GDM1 (cell line): ENCODE data around the gene MACROD2.

Experiments
- DNase-seq: peaks from one replicate; lab custom pipeline; 2025; lab: John Stamatoyannopoulos, UW

Gene MACROD2

DNA sequence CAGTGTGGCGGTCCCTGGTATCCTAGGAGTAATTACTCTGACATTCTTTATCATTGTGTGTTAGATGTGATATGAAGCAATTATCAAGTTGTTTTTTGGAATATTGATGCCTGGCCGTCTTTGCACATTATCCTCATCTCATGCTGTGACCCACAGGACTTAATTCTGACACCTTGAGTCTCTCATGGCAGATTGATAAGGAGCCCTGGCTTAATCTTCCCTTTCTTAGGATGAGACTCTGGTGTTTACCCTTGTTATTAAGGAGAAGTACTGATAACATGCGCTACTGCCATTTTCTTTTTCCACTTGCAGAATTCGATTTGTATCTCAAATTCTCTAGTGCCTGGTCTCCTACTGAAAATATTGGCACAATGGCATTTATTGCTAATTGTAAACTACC lies 1597.8 kb downstream of the MACROD2 start:
- DNase-seq, result no peak

DNA sequence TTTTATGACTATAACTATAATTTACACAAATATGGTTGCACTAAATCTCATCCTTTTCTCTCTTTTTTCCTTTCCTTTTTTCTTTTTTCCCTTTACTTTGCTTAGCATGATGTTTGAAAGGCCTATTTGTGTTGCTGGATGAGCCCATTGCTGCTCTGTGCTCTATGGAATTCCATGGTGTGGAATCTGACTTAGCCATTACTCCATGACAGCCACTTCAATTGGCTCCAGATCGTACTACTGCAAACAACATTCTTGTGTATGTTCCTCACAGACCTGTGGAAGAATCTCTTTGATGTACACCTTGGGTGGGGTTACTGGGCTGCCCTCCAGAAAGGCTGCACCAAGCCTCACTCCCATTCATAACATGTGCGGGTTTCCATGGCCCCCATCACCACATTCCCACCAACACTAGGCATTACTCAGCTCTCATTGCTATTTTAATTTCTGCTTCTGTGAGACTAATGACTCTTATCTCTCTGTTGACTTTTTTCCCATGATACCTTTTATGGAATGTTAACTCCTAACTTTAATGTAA lies 1598.9 kb downstream of the MACROD2 start:
- no peak for DNase-seq

DNA sequence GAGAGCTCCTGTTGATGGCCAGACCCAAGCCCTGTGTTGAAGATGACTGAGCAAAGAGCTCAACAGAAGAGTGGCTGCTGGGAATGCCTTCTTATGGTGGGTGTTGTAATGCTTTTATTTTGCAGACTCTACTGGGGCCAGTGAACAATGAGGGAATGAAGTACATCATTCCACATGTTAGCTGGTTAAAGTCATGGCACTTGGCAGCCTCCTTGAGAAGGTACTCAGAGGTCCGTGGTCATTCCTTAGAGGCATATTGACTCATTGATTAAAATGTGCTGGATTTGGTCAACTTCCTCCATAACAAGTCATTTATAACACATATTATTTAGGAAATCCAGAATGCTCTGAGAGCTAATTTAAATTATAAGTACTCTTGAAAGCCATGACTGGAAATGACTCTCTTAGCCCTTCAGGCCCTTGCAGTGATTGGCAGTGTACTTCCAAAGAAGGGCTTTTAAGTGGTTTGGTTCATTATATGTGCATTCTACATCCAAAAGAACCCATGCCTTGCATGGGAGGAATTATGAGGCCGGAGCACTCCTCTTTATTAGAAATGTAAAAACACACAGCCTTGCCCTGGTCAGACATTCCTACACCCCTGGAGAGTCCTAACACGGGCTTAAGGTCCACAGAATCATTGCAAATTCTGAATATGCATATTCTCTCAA lies 1601.0 kb downstream of the MACROD2 start:
- no peak for DNase-seq

DNA sequence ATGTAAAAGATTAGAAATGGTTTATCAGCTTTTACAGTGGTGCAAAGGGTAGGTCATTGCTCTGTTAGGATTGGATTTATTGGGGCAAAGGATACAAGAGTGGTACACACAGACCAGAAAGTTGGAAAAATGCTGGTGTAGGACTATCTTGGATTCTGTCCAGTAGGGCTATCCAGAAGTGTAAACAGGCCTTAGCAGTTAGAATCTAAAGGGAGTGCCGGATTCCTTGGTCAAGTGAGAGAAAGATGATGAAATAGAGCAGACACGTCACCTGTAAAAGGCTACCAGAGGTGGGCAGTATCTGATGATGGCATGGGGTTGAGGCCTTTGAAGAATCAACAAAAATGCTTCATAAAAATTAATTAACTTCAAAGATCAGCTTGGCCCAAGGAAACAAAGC lies 1602.0 kb downstream of the MACROD2 start:
- no peak for DNase-seq

DNA sequence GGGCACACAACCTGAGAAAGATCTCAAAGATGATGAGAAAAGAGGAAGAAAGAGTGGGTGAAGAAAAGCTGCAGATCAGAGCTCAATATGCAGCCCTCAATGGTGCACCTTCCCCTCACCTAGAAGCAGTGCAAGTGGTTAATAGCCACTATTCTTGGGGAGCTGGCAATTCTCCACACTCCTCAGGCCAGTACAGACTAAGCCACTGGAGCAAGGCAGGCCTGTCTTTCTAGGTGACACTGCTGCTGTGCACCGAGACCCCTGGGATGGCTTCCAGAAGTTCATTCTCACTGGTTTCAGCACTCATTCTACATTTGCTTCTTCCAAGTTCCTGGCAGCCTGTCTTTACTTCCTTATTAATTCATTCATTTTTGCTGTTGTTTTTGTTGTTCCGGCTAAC lies 1604.6 kb downstream of the MACROD2 start:
- DNase-seq, result no peak

DNA sequence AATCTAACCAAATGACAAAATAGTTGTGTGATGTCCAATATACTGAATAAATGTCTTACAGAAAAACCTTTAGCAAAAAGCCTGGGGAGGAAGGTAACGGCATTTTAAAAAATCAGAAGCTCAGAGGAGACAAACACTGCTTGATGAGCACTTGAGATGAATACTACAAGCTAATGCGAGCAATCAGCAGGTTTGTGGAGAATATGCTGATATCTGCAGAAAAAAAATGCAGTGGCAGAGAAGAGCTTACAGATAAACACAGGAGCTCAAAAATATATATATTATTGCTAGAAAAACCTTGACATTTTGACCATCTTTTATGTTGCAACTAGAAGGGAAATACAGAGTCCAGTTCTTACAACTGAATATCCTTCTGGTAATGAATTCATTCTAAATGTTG lies 1605.2 kb downstream of the MACROD2 start:
- no peak for DNase-seq

DNA sequence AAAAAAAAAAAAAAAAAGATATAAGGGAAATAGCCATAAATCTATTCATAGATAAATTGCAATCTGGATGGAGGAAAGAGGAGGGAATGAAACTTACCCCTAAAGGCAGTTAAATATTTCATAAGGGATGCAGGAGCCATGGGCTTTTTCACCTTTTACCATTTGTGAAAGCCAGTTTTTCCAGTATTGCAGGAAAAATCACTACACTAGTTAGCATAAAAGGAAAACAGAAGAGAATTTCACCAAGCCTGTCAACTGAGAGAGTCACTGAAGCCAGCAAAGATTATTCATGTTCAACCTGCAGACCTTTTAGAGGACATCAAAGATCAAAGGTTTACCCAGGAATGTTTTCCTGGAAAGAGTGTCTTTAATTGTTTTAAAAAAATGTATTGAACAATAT lies 1608.2 kb downstream of the MACROD2 start:
- no peak for DNase-seq

DNA sequence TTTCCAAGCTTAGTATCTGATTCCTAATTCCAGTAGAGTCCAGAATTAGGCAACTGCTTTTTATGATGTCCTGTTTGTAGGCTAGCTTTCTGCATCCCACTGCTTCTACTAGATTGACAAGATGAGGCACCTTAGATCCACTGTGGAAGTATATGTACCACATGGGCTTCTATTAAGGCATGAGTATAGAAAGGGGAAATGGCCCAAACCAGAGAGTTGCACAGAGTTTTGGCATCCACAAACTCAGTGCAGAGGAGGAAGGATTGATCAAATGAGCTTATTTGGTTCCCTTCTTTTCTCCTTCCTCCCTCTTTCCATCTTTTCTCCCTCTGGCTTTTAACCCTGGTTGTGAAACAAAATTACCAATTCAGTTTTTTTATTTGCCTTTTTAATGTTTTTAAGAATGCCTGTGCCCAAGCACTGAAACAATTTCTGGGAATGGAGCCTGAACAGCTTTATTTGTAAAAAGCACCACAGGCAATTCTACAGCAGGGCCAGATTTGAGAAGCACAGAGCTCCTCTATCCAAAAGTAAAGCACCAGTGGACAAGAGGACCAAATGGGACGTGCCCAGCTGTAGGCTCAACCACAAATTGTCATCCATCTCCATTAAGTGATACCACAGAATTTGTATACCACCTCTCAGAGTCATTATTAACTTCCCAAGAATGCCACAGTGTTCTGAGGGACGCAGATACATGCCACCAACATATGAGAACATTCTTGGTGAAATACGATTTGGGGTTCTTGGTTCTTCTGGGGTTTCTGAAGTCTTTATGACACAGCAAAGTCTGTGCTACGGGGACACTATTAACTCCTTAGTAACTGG lies 1608.9 kb downstream of the MACROD2 start:
- no peak for DNase-seq

DNA sequence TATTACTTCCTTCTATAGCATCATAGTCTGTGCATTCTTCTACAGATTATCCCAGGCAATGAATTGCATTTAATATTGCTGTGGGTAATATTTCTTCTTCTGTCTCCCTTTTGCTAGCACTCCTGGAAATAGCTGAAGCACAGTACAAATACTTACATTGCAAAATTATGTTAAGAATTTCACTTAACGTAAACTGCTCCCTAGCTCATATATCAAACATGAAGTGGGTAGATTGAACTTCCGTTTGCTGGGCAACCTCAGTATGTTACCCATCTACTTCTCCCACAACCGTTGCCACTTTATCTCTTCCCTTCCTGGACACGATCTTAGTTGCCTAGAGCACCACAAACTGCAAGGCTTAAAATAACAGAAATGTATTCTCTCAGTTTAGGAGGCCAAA lies 1614.6 kb downstream of the MACROD2 start:
- DNase-seq, result no peak

DNA sequence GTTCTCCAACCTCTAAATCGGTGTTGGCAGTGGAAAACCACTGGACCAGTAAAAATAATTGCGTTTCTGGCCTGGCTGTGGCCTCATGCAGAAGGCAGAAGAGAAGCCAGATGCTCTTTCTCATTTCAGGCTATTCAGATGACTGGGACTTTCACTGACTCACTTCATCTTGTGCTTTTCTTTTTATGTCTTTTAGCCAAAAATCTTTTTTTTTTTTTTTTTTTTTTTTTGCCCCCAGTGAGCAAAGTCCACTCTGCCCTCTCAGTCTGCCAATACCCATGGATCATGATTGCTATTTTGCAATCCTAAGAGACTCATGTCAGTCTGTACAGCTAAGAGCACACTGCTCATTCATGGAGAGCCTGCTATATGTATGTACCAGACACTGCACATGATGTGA lies 1615.5 kb downstream of the MACROD2 start:
- DNase-seq, result no peak

DNA sequence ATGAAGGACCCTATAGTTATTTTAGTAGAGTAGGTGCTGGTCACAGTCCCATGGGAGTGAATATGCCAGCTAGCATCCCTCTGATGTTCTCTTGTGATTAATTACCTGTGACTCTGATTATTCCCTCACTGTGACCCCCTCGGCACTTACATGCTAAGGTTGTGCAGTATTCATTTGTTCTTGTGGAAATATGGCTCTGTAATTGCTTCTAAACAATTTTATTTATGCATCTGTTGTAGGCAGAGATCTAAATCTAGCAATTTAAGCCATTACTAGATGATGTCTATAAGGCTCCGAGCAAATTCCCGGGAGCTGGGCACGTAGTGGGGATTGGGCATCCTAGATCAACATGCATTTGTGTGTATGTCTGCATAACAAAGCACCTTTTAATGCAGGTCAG lies 1616.2 kb downstream of the MACROD2 start:
- DNase-seq, result no peak

DNA sequence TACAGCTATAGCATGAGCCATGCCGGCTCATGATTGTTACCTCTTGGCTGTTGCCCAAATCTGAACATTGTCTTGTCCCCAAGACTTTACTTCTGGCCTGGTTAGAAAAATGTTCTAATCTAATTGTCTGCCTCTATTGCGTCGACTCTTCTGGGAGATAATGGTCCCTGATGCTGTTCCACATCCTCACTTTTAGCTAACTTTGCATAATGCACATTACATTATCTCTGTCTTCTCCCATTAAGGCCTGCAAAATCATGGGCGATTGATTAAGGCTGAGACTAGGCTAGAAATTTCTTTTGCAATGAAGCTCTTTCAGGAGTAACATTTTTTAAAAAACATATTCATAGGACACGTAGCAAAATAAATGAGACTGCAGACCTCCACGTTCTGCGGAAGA lies 1616.9 kb downstream of the MACROD2 start:
- DNase-seq, result no peak

DNA sequence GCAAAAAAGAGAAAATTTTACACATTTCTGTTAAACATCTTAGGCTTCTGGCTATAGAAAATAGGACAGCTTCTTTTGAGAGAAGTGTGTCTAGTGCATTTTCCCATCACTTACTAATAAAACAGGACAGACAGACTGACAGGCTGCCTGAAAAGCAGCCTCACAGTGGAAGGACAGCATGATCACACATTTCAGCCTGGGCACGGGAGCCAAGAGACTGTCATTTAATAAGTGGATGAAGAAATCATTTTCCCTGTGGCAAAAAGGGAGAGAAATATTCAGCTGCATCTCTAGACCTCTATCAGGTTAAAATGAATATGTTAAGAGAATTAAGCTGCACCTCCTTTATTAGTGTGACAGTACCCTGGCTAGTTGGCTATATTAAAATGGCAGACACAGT lies 1617.5 kb downstream of the MACROD2 start:
- no peak for DNase-seq

DNA sequence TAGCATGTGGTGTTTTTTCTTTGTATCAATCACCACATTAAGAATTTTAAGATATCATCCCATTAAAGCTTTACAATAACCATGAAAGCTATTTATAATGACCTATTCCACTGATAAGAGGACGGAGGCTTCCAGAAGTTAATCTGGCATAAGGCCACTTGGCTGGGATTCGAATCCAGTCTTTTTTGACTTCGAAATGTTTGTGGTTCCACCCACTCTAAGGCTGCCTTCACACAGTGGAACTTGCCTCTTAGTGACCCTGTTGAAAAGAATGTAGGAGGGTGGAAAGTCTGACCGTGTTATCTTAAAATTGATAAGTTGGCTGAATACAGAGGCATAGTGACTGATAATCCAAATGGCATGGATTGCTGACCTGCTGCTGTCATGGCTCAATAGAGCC lies 1618.2 kb downstream of the MACROD2 start:
- no peak for DNase-seq

DNA sequence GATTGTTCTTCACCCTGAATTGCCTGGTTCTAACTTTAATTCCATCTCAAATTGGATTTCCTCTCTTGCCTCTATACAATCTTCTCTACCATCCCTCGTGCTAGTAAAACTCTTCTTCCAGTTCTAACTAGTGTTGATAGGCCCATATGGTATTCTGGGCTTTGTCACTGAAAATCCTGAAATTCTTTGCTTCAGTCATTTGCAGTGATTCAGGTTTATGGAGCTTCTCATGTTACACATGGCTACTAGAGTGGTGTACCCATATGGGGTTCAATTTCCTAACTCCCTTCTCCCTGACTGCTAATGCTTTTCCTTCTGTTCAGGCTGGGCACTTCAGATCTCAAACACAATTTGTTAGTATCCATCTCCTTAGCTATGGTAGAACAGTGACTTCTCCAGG lies 1621.3 kb downstream of the MACROD2 start:
- DNase-seq, result no peak

DNA sequence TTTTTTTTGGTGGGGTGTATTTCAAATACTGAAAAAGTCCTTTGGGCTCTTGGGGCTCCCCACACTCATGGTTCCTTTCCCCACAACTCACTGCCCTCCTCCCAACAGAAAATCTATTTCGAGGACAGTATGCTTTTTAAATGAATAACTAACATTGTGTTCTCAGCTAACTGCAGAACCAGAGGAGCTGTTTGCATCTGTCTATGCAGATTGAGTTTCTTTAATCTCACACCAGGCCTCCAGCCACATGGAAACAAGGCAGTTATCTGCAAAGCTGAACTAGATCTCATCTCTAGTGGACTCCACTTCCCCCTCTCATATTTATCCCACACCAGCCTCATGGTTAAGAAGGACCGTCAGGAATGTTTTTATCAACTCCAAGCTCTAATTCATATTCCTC lies 1622.8 kb downstream of the MACROD2 start:
- no peak for DNase-seq

DNA sequence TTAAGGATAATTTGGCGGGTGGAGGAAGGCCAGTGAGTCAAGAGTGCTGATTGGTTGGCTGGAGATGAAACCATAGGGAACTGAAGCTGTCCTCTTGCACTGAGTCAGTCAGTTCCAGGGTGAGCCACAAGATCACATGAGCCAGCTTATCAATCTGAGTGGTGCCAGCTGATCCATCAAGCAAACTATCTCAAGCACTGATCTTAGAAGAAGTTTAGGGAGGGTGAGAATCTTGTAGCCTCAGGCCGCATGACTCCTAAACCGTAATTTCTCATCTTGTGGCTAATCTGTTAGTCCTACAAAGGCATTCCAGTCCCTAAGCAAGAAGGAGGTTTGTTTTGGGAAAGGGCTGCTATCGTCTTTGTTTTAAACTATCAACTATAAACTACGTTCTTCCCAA lies 1623.6 kb downstream of the MACROD2 start:
- no peak for DNase-seq

DNA sequence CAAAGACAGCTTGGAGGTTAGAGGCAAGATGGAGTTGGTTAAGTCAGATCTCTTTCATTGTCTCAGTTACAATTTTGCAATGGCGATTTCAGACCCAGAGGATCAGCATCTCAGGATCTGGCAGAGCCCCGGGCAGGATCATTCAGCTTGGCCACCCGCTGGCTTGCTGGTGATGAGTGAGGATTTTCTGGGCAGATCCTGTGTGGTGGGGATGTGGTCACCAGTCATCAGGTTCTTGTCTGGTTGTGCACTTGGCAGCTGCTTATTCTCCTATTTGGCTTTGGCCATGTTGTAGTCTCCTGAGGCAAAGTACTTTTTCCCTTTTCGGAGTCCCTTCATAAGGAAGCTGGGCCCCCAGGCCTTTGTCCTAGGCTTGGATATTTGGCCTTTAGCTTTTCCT lies 1624.0 kb downstream of the MACROD2 start:
- no peak for DNase-seq

DNA sequence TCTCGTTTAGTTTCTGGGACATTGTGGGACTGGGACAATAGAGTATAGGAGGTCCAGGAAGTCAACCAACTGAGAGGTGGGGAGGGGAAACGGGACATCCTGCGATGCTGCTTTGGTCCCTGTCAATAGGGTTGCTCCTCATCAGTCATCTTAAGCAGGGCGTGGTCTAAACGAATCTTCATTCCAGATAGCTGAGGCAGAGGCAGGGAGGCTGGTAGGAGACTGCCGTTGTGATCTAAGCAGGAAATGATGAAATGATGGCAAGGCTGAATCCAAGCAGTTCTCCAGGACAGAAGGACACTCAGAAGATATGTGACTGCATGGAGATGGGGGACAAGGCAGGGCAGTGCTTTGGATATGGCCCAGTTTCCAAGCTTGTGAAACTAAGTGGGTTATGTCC lies 1624.5 kb downstream of the MACROD2 start:
- no peak for DNase-seq

DNA sequence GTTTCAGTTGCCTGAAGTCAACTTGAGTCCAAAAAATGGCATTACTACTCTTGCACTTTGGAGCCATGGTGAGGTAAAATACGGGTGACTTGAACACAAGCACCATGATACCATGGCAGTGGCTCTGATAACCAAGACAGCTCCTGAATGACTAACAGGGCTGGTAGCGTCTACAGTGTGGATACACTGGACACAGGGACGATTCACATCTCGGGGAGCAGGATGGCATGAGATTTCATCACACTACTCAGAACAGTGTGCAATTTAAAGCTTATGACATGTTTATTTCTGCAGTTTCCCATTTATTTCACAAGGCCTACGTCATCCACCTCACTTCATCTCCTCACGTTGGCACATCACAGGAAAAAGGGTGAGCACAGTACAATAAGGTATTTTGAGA lies 1627.1 kb downstream of the MACROD2 start:
- DNase-seq, result no peak

DNA sequence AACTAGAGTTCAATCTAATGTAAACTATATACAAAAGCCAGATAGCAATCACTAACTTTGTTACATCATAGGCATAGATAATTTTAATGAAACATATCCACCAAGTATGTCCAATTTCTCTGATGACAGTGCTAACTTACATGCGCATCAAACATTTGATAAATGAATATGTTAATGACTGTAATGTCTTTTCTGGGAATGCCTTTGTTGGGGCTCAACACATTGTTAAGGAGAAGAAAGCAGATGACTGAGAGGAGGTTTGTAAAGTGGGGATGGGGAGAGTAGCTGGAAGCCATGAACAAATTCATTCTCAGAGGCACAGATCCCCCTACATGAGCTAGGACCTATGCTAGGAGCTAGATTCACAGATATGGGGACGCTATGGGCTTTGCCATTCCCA lies 1627.9 kb downstream of the MACROD2 start:
- no peak for DNase-seq

DNA sequence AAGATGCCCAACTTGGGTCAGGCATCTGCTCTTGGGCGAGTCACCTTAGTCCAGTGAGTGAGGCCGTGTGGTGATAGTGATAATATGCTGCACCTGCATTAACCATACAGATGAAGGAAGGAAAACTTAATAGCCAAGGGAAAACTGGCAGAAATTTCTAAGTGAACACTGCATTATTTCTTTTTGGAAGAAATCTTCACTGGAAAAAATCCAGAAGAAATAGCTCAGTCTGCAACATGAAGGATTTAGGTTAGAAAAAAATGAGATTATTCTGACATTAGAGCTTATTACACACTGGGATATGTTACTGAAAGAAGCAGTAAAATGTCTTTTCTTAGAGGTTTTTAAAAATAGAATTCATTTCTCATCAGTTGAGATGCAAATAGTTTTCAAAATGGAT lies 1630.7 kb downstream of the MACROD2 start:
- no peak for DNase-seq

DNA sequence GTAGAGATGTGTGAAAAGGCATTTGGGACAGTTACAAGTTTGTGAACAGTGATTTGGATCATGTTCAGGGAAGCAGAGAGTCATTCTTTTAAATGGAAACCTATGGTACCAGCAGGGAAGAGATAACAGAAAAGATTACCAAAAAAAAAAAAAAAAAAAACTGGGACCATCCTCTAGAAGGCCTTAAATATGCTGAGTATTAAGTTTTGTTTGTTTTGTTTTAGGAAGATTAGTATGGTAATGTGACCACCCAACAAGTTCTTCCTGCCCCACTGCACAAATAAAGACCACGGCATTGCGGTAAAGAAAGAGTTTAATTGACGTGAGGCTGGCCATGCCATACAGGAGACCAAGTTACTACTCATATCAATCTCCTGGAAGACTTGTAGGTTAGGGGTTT lies 1631.8 kb downstream of the MACROD2 start:
- no peak for DNase-seq

DNA sequence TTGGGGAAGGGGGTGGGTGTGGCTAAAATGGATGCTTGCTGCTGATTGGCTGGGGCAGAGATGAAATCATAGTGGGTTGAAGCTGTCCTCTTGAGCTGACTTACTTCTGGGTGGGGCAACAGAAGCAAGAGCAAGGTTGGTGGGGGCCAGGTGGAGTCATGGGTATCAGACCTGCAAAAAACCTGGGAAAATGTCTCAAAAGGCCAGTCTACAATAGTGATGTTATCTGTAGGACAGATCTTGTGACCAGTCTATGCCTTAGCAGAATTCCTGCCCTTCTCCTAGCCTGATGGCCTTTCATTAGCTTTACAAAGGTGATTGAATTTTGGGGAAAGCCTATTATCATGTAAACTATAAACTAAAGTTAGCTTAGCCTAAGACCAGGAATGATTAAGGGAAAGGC lies 1632.2 kb downstream of the MACROD2 start:
- no peak for DNase-seq
